Nephron (organoid): ENCODE measurements around the gene ATP8B4.

Experiments used
- H3K27ac Mint-ChIP-seq, 3 experiments: 2 replicates each; pipeline ENCODE4 v1.8.0; 2020; ENCODE audit warnings: mixed read lengths in 3 of 3, mild to moderate bottlenecking in 2 of 3, moderate library complexity in 1 of 3
- H3K27me3 Mint-ChIP-seq: 2 replicates; pipeline ENCODE4 v1.8.0; 2021; ENCODE audit warnings: low read depth, mild to moderate bottlenecking, moderate library complexity, mixed read lengths
- H3K36me3 Mint-ChIP-seq: 2 replicates; pipeline ENCODE4 v1.8.0; 2020; ENCODE audit warnings: low read depth, mixed read lengths
- H3K4me1 Mint-ChIP-seq: 2 replicates; pipeline ENCODE4 v1.8.0; 2020; ENCODE audit warnings: mixed read lengths
- H3K4me3 Mint-ChIP-seq, 3 experiments: 2 replicates each; pipeline ENCODE4 v1.8.0; 2020; ENCODE audit warnings: mild to moderate bottlenecking in 3 of 3, mixed read lengths in 3 of 3, moderate library complexity in 2 of 3
- H3K9me3 Mint-ChIP-seq: 2 replicates; pipeline ENCODE4 v1.8.0; 2020; ENCODE audit warnings: mixed read lengths
- CTCF ChIP-seq, 3 experiments: fragments of 200-600 bp; sonication (generic); IDR thresholded peaks; one replicate each; pipeline ENCODE4 v1.5.0; 2021; ENCODE audit warnings: antibody characterized with exemption in 3 of 3; ENCODE audit not compliant: unreplicated experiment in 3 of 3

ATP8B4 gene

GRCh38 chr15:49810720-49811119, 308.3 kb downstream of the ATP8B4 start:
- no peaks in the 10 kb centered on the region for H3K27me3 Mint-ChIP-seq
- H3K36me3 Mint-ChIP-seq = no peaks in the 10 kb centered on the region
- no peak for TF ChIP-seq CTCF (IDR thresholded peaks at IDR 0.05; ENCODE audit: unreplicated experiment in 3 of 3)
- peaks cover 15% of the 10 kb centered on the region for H3K9me3 Mint-ChIP-seq
- H3K27ac Mint-ChIP-seq = no peak overlapping the region
- no peak overlapping the region for H3K4me3 Mint-ChIP-seq
- H3K4me1 Mint-ChIP-seq = peaks cover 23% of the 10 kb centered on the region

- Mint-ChIP-seq H3K27me3 (no peaks in the 10 kb centered on the region), H3K9me3 (peaks cover 17% of the 10 kb centered on the region), H3K27ac (no peak overlapping the region), H3K4me1 (peaks cover 18% of the 10 kb centered on the region), H3K4me3 (no peak overlapping the region), H3K36me3 (no peaks in the 10 kb centered on the region)
- TF ChIP-seq CTCF (IDR thresholded peaks at IDR 0.05; ENCODE audit: unreplicated experiment in 3 of 3) = no peak
Observed at GRCh38 chr15:49809894-49810609, 309.0 kb downstream of the ATP8B4 start.

GRCh38 chr15:49808341-49808740, 310.7 kb downstream of the ATP8B4 start:
- Mint-ChIP-seq H3K4me3 (no peak overlapping the region), H3K27ac (peak overlapping the region in 2 of 3 experiments; percentile 41 to 63), H3K36me3 (no peaks in the 10 kb centered on the region), H3K4me1 (peaks cover 10% of the 10 kb centered on the region), H3K27me3 (no peaks in the 10 kb centered on the region), H3K9me3 (peaks cover 26% of the 10 kb centered on the region)
- TF ChIP-seq CTCF (IDR thresholded peaks at IDR 0.05; ENCODE audit: unreplicated experiment in 3 of 3) = no peak
